Measurements from ENCODE around the gene STK39. TPM values are rescaled to one million over a fixed set of nuclear protein-coding genes. Genes with fewer than 3 reads are reported as not detected.

Gene STK39
- total and polyA plus RNA-seq, 2 of the 4 experiments (the other 2 are of a cell fraction) = 11.8 to 16.4 TPM

- peaks cover 3% of the 10 kb centered on the region; the same call in 1 of the 2 replicates for H3K4me1 ChIP-seq (ENCODE audit: control insufficient read depth, insufficient read depth, low read length)
- H3K9me3 ChIP-seq (ENCODE audit: control insufficient read depth, insufficient read depth, low read length) = no peaks in the 10 kb centered on the region
- H3K23ac ChIP-seq (ENCODE audit: low read depth, low read length) = no peak overlapping the region
- H3K9ac ChIP-seq (ENCODE audit: low read depth, low read length) = no peak overlapping the region
- no peak overlapping the region for H3K4me3 ChIP-seq (ENCODE audit: insufficient read depth, low read depth, low read length)
- no peak overlapping the region for H4K8ac ChIP-seq (ENCODE audit: low read depth in 2 of 2, low read length in 2 of 2)
- H3K14ac ChIP-seq (replicated peaks; ENCODE audit: low read depth, low read length) = no peak overlapping the region
- H3K4ac ChIP-seq (ENCODE audit: low read depth, low read length) = no peak overlapping the region
- H2AK9ac ChIP-seq (replicated peaks; ENCODE audit: low read depth, low read length, poor library complexity) = no peak overlapping the region
- CTCF ChIA-PET = no interaction called here
- intact Hi-C loops (cut with micrococcal nuclease) = no loop called here
- H3K79me1 ChIP-seq (ENCODE audit: low read depth in 1 of 2, low read length in 2 of 2) = peaks cover 8 to 11% of the 10 kb centered on the region in 2 experiments; a peak in 2 of 4 replicates
- no peak for TF ChIP-seq POLR2A (IDR thresholded peaks at IDR 0.05; ENCODE audit: low read depth, low read length)
- TF ChIP-seq RFX5 (IDR thresholded peaks at IDR 0.05; ENCODE audit: low read depth, low read length) = no peak
- no peak overlapping the region; the same call in 1 of the 2 replicates for H3K27ac ChIP-seq (ENCODE audit: insufficient read depth, low read length)
- H2BK20ac ChIP-seq (ENCODE audit: low read depth, low read length) = no peak overlapping the region
- in situ Hi-C loops (cut with MboI; ENCODE audit: low sequenced_read_pairs) = no loop called here
- no TSS peak for BruUV-seq (replicated peaks)
- dilution Hi-C loops (cut with HindIII; ENCODE audit: low sequenced_read_pairs, unreplicated experiment) = no loop called here
- no peak overlapping the region for H2BK5ac ChIP-seq (ENCODE audit: low read depth, low read length, poor library complexity, severe bottlenecking)
- POLR2A ChIA-PET (ENCODE audit: unreplicated experiment) = no interaction called here
- no peak overlapping the region; the same call in 1 of the 2 replicates for H4K5ac ChIP-seq (ENCODE audit: low read depth, low read length)
- H4K20me1 ChIP-seq (ENCODE audit: insufficient read depth, low read length) = no peaks in the 10 kb centered on the region
- peaks cover 3% of the 10 kb centered on the region for H3K36me3 ChIP-seq (ENCODE audit: control insufficient read depth, insufficient read depth, low read length)
- H2AFZ ChIP-seq (replicated peaks; ENCODE audit: low read length, poor library complexity) = no peak overlapping the region
- no CpG with 5 or more reads among the region's 1 CpG for WGBS, 2 experiments (ENCODE audit: extremely low coverage in 2 of 2, insufficient read length in 1 of 2)
- no peak overlapping the region for H3K4me2 ChIP-seq (ENCODE audit: low read depth, low read length)
- no peak overlapping the region for H2BK15ac ChIP-seq (ENCODE audit: low read depth, low read length)
- no peaks in the 10 kb centered on the region for H3K27me3 ChIP-seq (ENCODE audit: control insufficient read depth, insufficient read depth, low read length)
- H4K91ac ChIP-seq (ENCODE audit: insufficient read depth, low read depth, low read length) = no peak overlapping the region
- no peak for ATAC-seq (ENCODE audit: low read depth)
- no peak overlapping the region for H2BK120ac ChIP-seq (ENCODE audit: low read depth, low read length)
- no peak overlapping the region for H2AK5ac ChIP-seq (ENCODE audit: low read depth, low read length)
- no peak overlapping the region for H3K18ac ChIP-seq (ENCODE audit: low read depth, low read length)
- peaks cover 4% of the 10 kb centered on the region; the same call in 1 of the 2 replicates for H3K9me1 ChIP-seq (ENCODE audit: insufficient read depth, low read length)
- H3K56ac ChIP-seq (ENCODE audit: extremely low read depth, insufficient read depth, low read length) = no peak overlapping the region
- DNase-seq = no peak
Observed at GRCh38 chr2:168044579-168044978, 202.8 kb downstream of the STK39 start.
